IPS DF 6.9 (cell line): Measurements from ENCODE around the gene CAMK2A.

ENCODE experiments used
- DNase-seq: peaks from one replicate; pipeline ENCODE4 v3.0.0-alpha.2; 2013; ENCODE audit warnings: low read depth, low spot score
- H3K27ac ChIP-seq: one replicate; pipeline ENCODE4 v1.5.1; 2013; ENCODE audit warnings: low read length, control low read depth
- H3K27me3 ChIP-seq: 2 replicates; pipeline ENCODE4 v1.6.1; 2013; ENCODE audit warnings: mild to moderate bottlenecking, low read length; ENCODE audit not compliant: control insufficient read depth, insufficient read depth
- H3K36me3 ChIP-seq: 2 replicates; pipeline ENCODE4 v1.6.1; 2013; ENCODE audit warnings: low read length; ENCODE audit not compliant: control insufficient read depth, insufficient read depth
- H3K4me1 ChIP-seq: 2 replicates; pipeline ENCODE4 v1.6.1; 2013; ENCODE audit warnings: low read length; ENCODE audit not compliant: control insufficient read depth, insufficient read depth
- H3K4me3 ChIP-seq: 2 replicates; pipeline ENCODE4 v1.5.1; 2013; ENCODE audit warnings: mild to moderate bottlenecking, low read length
- H3K9me3 ChIP-seq: 2 replicates; pipeline ENCODE4 v1.6.1; 2013; ENCODE audit warnings: low read length, inconsistent platforms; ENCODE audit not compliant: control insufficient read depth, insufficient read depth
- WGBS: extraction: QIAGEN DNeasy Blood & Tissue Kit; methylation state at CpG from one replicate; pipeline ENCODE4 v1.1.7; 2013; ENCODE audit warnings: mixed read lengths, missing lambda C conversion rate; ENCODE audit not compliant: insufficient read length, insufficient coverage; 5-methylcytosine and 5-hydroxymethylcytosine counted together

The CAMK2A gene

DNA sequence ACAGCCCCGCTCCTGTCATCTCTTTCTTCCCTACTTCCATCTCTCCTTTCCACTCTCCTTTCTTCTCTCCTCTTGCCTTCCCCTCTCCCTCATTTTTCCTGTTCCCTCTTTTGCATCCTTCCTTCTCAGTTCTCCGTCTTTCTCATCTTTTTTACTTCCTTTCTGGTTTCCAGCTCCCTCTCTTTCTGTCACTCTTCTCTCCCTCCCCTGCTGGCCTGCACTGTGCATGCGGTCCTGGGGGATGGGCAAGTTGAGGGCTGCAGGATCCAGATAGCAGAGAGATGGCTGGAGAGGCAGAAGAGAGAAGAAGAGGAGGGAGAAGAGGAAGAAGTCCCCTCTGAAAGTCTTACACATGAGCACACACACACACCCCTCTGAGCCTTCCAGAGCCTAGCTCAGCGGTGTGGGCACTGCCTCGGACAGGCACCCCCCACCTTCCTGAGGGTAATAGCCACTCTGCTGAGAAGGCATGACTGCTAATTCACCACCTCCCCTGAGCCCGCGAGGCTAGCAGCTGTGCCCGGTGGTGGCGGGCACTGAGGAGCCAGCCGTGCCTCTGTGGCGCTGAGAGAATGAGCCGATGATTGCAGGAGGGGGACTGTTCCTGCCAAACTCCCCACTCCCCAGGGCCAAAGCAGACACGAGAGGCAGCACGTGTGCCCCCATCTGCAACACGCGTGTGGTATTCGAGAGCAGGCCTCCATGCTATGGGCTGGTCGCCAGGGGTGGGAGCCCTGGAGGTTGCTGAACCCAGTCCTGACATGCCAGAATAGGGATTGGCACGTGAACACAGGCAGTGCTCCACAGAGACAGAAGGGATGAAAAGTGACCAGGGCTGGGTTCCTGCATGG is 3.7 kb upstream of the CAMK2A start:
- WGBS = no CpG with 5 or more reads among the region's 19 CpGs
- H3K36me3 ChIP-seq = no peaks in the 10 kb centered on the region
- DNase-seq = no peak

GRCh38 chr5:150291388-150292385 is 2.1 kb upstream of the CAMK2A start:
- peaks cover 2% of the 10 kb centered on the region; the same call in 1 of the 2 replicates for H3K4me1 ChIP-seq
- WGBS = no CpG with 5 or more reads among the region's 13 CpGs
- no peaks in the 10 kb centered on the region for H3K36me3 ChIP-seq
- H3K27me3 ChIP-seq = no peaks in the 10 kb centered on the region
- H3K27ac ChIP-seq = no peak overlapping the region
- DNase-seq = no peak
- H3K9me3 ChIP-seq = no peaks in the 10 kb centered on the region
- H3K4me3 ChIP-seq = no peak overlapping the region

More for the DNA sequence above, 3.7 kb upstream of the CAMK2A start:
- Histone ChIP-seq H3K27me3 (no peaks in the 10 kb centered on the region), H3K27ac (no peak overlapping the region), H3K4me3 (no peak overlapping the region), H3K4me1 (peaks cover 2% of the 10 kb centered on the region; the same call in 1 of the 2 replicates), H3K9me3 (no peaks in the 10 kb centered on the region)

DNA sequence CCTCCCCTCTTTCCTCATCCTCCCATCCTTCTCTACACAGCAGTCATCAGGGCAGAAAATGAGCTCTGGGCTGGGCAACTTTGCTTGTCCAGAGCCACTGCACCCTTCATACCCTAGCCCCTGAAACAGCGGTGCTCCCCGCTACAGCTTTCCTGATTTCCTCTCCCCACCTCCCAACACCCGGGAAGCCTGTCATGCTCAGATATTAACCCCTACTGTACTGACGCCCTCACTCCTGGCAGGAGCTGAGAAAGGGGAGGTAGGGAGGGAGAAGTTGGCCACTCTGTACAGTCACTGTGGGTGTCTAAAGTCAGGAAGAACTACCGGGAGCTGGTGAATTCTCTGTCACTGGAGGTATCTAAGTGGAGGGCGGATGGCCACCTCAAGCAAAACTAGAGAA is 782 bp downstream of the CAMK2A start:
- Histone ChIP-seq H3K4me3 (no peak overlapping the region), H3K27me3 (no peaks in the 10 kb centered on the region), H3K4me1 (peaks cover 3% of the 10 kb centered on the region; the same call in 1 of the 2 replicates), H3K9me3 (no peaks in the 10 kb centered on the region), H3K27ac (no peak overlapping the region), H3K36me3 (no peaks in the 10 kb centered on the region)
- WGBS = no CpG with 5 or more reads among the region's 6 CpGs
- no peak for DNase-seq

DNA sequence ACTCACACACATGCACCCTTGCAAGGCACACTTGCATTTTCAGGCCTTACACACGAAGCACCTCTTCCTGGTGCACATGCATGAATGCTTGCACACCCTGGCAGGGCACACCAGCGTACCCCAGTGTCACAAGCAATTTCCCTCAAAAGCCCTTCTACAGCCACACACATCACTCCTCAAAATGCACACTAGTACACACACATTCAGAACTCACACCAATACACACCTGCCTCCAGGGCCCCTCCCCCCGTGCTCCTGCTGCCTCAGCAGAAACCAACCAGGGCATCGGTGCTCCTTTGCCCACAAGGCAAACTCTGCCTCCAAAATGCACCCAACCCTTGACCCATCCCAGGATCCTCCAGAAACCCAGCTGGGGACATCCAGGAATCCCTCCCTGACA is 1.2 kb downstream of the CAMK2A start:
- WGBS = no CpG with 5 or more reads among the region's 4 CpGs
- Histone ChIP-seq H3K27me3 (no peaks in the 10 kb centered on the region), H3K27ac (no peak overlapping the region)

GRCh38 chr5:150286820-150287219 is 2.8 kb downstream of the CAMK2A start:
- no peaks in the 10 kb centered on the region for H3K27me3 ChIP-seq
- no CpG with 5 or more reads among the region's 5 CpGs for WGBS
- H3K36me3 ChIP-seq = no peaks in the 10 kb centered on the region
- H3K4me3 ChIP-seq = no peak overlapping the region
- DNase-seq = no peak
- 0 out of 2 replicates have a peak, but pooled peaks cover 2% of the 10 kb centered on the region for H3K4me1 ChIP-seq
- H3K27ac ChIP-seq = no peak overlapping the region
- no peaks in the 10 kb centered on the region for H3K9me3 ChIP-seq

More for the DNA sequence above, 1.2 kb downstream of the CAMK2A start:
- DNase-seq = no peak
- Histone ChIP-seq H3K4me1 (peaks cover 3% of the 10 kb centered on the region; the same call in 1 of the 2 replicates), H3K36me3 (no peaks in the 10 kb centered on the region), H3K9me3 (no peaks in the 10 kb centered on the region), H3K4me3 (no peak overlapping the region)

GRCh38 chr5:150285114-150285513 is 4.5 kb downstream of the CAMK2A start:
- no peaks in the 10 kb centered on the region for H3K36me3 ChIP-seq
- 0 out of 2 replicates have a peak, but pooled peaks cover 2% of the 10 kb centered on the region for H3K4me1 ChIP-seq
- WGBS = no CpG with 5 or more reads among the region's 7 CpGs
- H3K4me3 ChIP-seq = no peak overlapping the region
- H3K27ac ChIP-seq = no peak overlapping the region
- DNase-seq = no peak
- no peaks in the 10 kb centered on the region for H3K9me3 ChIP-seq
- H3K27me3 ChIP-seq = no peaks in the 10 kb centered on the region

- no CpG with 5 or more reads among the region's 13 CpGs for WGBS
- Histone ChIP-seq H3K27me3 (no peaks in the 10 kb centered on the region), H3K4me3 (no peak overlapping the region), H3K27ac (no peak overlapping the region), H3K9me3 (no peaks in the 10 kb centered on the region), H3K4me1 (0 out of 2 replicates have a peak, but pooled peaks cover 2% of the 10 kb centered on the region), H3K36me3 (no peaks in the 10 kb centered on the region)
- no peak for DNase-seq
Measured at GRCh38 chr5:150284311-150284710, 5.3 kb downstream of the CAMK2A start.

DNA sequence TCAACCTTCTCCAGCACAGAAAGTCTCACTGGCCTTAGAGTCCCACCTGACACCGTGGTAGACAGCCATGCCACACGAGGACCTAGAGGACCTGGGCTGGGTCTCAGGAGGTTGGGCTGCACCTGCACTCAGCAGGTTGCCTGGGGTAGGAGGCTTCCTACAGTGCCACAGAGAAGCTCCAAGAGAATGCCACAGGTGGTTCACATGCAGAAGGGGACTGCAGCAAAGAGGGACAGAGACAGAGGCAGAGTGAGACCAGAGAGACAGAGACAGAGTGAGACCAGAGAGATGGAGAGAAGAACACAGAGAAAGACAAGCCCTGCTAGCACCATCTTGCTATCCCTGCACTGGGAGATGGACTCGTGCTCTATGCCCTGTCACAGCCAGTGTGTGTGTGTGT is 5.7 kb downstream of the CAMK2A start:
- Histone ChIP-seq H3K27ac (no peak overlapping the region), H3K9me3 (no peaks in the 10 kb centered on the region), H3K27me3 (no peaks in the 10 kb centered on the region), H3K4me1 (0 out of 2 replicates have a peak, but pooled peaks cover 2% of the 10 kb centered on the region), H3K4me3 (no peak overlapping the region), H3K36me3 (no peaks in the 10 kb centered on the region)
- no peak for DNase-seq
- no CpG with 5 or more reads among the region's 3 CpGs for WGBS

- DNase-seq = no peak
- WGBS = no CpG with 5 or more reads among the region's 8 CpGs
- Histone ChIP-seq H3K4me3 (no peak overlapping the region), H3K4me1 (peaks cover 2% of the 10 kb centered on the region; the same call in 1 of the 2 replicates), H3K27ac (no peak overlapping the region), H3K9me3 (no peaks in the 10 kb centered on the region), H3K27me3 (no peaks in the 10 kb centered on the region), H3K36me3 (no peaks in the 10 kb centered on the region)
Measured at GRCh38 chr5:150281987-150282386, 7.6 kb downstream of the CAMK2A start.
